HG03103 (cell line): Measurements from ENCODE around the gene KIF17.
"Not testable (repeated sequence)": the region's sequence is repeated elsewhere in the genome, so short reads cannot be mapped to it uniquely, and the experiment has no call there.

Experiments
- ATAC-seq: cut with Tn5 transposase; IDR thresholded peaks from one replicate; pipeline ENCODE4 v1.9.1; 2021; ENCODE audit warnings: low read depth; ENCODE audit not compliant: unreplicated experiment

Gene KIF17

GRCh38 chr1:20728371-20729154 is 10.8 kb upstream of the KIF17 start:
- ATAC-seq, result no peak

DNA sequence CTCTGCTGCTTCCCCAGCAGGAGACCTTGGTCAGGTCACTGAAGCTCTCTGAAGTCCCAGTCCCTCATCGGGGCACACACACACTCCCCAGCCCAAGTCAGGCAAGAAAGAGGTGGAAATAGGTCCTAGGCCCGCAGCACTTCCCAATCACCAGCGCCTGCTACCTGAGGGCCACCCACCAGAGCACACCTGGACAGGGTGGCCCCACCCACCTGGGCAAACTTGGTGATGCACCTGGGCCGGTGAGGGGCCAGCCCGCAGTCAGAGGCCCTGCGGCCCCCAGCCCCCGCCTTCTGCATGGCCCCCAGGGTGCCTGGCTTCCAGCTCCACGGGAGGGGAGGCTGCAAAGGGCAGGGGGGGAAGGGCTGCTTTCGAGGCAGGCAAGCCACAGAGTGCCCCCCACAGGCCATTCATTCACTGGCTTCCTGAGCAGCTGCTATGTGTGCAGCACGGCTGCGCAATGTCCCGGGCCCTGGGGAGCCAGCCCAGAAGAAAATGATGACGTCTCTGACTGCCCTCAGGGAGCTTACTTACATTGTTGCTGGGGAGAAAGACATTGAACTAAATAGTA is 10.0 kb upstream of the KIF17 start:
- no peak for ATAC-seq

GRCh38 chr1:20726932-20727745 is 9.3 kb upstream of the KIF17 start:
- ATAC-seq, result no peak

DNA sequence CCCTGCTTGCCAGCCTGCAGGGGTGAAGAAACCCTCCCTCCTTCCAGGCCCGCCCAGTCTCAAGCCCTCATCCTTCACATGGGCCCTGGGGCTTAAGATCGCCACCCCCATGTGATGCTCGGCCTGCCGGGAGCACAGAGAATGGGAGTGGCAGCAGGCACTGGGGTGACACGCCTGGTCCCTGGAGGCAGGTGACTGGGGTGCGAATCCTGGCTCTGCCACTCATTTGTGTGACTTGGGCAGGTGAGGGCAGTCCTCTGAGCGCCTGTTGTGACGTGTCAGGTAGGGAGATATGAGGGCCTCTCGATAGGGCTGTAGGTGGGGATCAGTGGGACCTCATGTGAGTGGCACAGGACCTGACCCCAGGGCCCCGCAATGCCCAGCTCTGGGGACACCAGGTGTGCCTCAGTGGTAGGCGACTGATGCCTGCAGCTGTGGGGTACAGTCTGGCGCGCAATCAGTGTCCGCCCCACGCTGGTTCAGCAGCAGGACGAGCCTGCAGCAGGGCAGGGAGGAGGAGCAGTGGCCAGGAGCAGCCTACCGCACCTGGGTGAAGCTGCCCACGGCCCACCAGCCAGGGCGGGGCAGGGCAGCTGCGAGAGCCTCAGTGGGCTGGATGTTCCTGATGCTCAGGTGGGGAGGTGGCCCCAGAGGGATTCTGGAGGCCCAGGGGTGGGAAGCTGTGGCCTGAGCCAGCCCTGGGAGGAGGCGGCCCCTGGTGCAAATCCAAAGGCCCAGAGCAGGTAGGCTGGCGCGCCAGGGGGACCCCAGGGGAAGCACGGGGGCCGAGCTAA is 8.5 kb upstream of the KIF17 start:
- ATAC-seq, result no peak

DNA sequence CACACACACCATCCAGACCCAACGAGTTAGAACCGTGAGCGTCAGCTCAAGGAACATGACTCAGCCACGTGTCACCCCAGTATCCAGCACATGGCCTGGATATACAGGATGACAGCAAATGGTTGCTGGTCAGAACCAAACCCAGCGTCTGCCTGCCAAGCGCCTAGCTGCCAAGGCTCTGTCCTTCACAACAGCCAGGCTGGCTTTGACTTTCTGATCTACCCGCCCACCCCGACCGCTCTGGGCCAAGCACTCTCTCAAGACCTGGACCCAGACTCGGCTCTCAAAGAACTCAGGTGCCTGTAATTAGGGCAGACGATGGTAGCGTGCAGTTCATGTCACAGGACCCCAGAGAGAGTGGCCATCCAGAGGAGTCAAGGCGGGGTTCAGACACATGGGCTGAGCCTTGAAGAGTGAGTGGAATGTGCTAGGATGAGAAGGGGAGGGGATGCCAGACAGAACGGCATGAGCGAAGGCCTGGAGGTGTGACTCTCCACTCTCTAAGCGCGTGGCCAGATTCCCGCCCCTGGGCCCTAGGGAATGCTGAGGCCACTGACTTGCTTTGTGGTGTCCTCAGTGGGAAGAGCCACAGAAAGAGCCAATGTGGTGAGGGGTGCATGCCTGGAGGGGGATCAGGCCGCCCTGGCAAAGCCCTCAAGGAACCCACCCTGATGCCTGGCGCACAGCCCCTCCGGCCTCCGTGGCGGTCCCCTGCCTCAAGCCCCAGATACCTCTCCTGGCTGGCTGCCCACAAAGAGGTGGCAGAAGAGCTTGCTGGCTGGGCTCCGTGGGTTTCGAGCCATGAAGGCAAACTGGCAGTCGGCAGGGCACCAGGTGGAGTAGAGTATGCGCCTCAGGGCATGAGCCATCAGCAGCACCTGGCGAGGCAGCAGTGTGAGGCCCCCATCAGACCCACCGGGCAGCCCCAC is 7.6 kb upstream of the KIF17 start:
- no peak for ATAC-seq

GRCh38 chr1:20724364-20725188 is 6.8 kb upstream of the KIF17 start:
- ATAC-seq, result no peak

DNA sequence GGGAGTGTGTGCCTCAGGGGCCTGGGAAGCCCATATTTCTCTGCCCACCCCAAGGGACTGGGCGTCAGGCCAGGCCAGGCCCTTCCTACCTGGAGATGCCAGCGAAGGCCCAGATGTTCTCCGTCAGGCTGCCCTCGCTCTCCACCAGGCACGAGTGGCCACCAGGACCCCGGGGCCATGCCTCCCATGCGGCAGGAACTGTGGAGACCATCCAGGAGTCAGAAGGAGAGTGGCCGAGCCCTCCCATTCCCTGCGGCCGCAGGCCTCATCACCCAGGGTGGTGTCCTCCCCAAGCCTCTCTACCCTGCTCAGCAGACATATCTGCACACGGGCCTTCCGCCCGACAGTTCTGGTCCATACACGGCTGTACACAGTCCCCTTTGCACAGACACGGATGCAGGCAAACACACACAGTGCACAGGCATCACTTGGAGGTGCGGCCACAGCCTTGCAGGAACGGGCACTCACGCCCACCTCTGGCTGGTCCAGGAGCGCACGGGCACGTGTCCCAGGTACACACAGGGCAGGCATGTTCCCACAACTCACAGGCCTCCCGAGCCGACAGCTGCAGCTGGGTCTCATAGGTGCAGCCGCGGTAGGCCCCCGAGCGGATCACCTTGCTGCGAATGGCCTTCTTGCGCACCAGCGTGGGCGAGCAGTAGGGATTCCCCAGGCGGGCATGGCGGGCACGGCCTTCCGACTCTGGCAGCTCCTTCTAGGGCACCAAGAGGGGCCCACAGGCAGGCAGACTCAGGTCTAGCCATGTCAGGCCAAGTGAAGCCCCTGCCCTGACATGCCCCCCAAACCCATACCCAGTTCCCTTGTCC is 5.9 kb upstream of the KIF17 start:
- no peak for ATAC-seq

GRCh38 chr1:20723159-20723536 is 5.3 kb upstream of the KIF17 start:
- ATAC-seq, result no peak

- ATAC-seq, result no peak
Observed at GRCh38 chr1:20721117-20722061, 3.6 kb upstream of the KIF17 start.

GRCh38 chr1:20720631-20721091 is 2.9 kb upstream of the KIF17 start:
- ATAC-seq, result no peak

DNA sequence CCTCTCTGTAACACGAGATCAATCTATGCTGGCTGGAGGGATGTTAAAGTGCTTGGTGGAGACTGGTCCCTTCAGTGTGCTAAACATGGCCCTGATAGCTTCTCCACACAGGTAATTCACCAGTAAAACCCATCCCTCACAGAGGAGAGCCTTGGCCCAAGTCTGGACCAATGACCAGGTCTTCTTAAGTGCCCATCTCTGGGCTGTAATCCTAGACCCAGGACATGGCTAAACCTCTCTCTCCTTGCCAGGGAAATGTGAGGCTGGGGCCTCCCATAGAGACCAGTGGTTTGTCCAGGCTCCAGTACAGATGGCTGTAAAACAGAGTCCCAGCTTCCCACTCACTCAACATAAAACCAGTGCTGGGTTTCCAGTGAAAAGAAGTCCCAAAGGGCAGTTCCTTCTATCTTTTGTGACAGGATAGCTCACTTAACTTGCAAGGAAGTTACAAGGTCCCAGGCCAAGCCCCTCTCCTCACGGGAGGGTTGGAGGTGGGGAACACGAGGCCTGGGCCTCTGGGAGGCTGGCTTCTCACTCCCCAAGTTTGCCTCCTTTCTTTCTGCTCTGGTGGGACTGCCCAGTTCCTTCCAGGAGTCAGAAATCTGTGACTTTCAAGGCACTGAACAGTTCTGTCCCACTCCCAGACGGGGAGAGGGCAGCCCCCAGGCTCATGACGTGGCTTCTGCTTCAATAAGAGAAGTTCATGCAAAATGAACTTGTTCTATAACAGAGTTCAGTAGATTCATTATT is 2.2 kb upstream of the KIF17 start:
- ATAC-seq, result no peak

DNA sequence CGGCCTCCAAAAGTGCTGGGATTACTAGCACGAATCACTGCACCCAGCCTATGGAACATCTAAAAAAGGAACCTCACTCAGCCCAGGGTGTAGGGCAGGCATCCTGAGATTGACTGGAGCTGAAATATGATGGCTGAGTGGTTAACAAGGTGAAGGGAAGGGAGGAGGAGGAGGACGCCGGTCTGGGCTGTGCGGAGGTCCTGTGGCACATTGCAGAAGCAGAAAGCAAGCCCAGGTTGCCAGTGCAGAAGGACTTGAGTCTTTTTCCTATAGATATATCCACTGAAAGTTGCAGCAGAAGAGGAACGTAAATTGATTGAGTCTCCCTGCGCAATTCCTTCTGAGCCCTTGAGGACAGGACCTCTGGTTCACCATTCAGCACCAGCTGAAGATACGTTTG is 1.5 kb upstream of the KIF17 start:
- ATAC-seq, result no peak

DNA sequence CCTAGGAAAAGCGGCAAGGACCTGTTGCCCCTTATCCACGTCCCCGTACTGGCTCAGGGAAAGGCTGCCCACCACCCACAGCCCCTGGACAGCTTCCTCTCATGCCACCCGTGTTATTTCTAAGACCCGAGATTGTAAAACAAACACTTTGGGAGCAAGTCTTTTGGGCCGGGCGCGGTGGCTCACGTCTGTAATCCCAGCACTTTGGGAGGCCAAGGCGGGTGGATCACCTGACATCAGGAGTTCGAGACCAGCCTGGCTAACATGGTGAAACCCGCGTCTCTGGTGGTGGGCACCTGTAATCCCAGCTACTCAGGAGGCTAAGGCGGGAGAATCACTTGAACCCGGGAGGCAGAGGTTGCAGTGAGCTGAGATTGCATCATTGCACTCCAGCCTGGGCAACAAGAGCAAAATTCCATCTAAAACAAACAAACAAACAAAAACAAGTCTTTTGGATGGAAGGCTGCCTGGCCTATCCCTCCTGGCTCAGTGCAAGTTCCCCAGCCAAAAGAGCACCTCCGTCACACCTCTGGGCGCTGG is 606 bp upstream of the KIF17 start:
- not testable (repeated sequence) for ATAC-seq

DNA sequence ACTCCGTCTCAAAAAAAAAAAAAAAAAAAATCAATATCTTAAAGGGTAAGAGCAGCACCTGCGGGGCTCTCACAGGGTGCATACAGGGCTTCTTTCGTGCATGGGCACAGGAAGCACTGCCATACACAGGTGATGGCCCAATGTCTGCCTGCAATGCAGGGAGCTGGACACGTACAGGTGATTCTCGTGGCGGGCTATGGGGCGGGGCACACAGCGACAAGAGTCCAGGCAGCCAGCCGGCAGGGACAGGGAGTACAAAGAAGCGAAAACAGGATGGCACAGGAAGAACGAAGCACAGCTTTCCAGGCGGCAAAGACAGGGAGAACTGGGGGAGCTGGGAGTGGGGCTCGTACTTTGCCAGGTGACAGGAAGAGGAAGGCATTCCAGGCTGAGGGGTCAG is 1.6 kb downstream of the KIF17 start:
- ATAC-seq, result no peak

- no peak for ATAC-seq
Observed at GRCh38 chr1:20715406-20715805, 2.4 kb downstream of the KIF17 start.

DNA sequence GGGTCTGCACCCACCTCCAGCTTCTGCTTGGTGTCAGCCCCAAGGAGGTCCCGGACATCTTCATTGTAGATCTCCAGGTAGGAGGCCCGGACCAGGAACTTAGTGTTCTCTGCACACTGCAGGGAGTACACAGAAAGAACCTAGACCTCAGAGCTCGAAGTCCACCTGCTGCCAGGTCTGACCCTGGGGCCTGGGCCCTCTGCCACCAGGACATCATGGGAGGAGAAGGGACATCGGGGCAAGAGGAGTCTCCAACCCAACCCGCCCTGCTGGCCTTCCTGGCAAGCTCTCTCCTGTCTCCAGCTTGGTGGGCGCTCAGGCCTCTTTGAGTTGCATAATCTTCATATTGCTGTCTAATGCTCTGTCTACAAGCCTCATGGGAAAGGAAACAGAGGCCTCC is 4.4 kb downstream of the KIF17 start:
- ATAC-seq, result no peak
